Testis (tissue), 3 donors: ENCODE results near the gene SHLD1. TPM values are rescaled to one million over a fixed set of nuclear protein-coding genes. Genes with fewer than 3 reads are reported as not detected.

Experiments
- DNase-seq: peaks from one replicate; pipeline ENCODE4 v3.0.0-alpha.2; 2019
- H3K27ac ChIP-seq, 2 donors: fragments of 200-600 bp; sonication (generic); one replicate each; pipeline ENCODE4 v1.5.1; 2019
- H3K27me3 ChIP-seq: fragments of 200-600 bp; sonication (generic); one replicate; pipeline ENCODE4 v1.5.1; 2019
- H3K36me3 ChIP-seq: fragments of 200-600 bp; sonication (generic); one replicate; pipeline ENCODE4 v1.5.1; 2017; ENCODE audit warnings: low read depth; ENCODE audit errors: missing control alignments
- H3K4me1 ChIP-seq: fragments of 200-600 bp; sonication (generic); one replicate; pipeline ENCODE4 v1.5.1; 2019
- H3K4me3 ChIP-seq, 2 donors: fragments of 200-600 bp; sonication (generic); one replicate each; pipeline ENCODE4 v1.5.1; 2017 to 2019
- H3K9me3 ChIP-seq: fragments of 200-600 bp; sonication (generic); one replicate; pipeline ENCODE4 v1.5.1; 2017
- CTCF ChIP-seq, 3 experiments: fragments of 450-650 bp in 2 of 3; fragments of 200-600 bp in 1 of 3; sonication (generic) in 1 of 3; IDR thresholded peaks; one replicate each; pipeline ENCODE4 v1.5.1; 2016 to 2019; ENCODE audit warnings: antibody characterized with exemption in 3 of 3, mild to moderate bottlenecking in 2 of 3, moderate library complexity in 1 of 3
- POLR2A ChIP-seq: fragments of 450-650 bp; IDR thresholded peaks from one replicate; pipeline ENCODE4 v1.6.1; 2017; ENCODE audit warnings: antibody characterized with exemption, mild to moderate bottlenecking, moderate library complexity
- WGBS, 2 donors: methylation state at CpG; one replicate each; pipeline ENCODE4 v1.1.5; 2018; 5-methylcytosine and 5-hydroxymethylcytosine counted together
- intact Hi-C: fragments of 100-400 bp; cut with DNase I; formaldehyde crosslinking; loops from one replicate; pipeline ENCODE4 v1.15.1; 2023; ENCODE audit warnings: low total_unique reads
- polyA plus RNA-seq: library from polyadenylated mRNA; stranded (reverse); fragments of 350-450 nt; fragmentation: Illumina TruSeq; extraction: RNeasy Lipid Tissue Mini Kit (QIAGEN cat#74804); gene quantifications from one replicate; pipeline ENCODE4 v1.2.3, GENCODE V29; 2014; ENCODE audit warnings: low read depth, low replicate concordance; ENCODE audit not compliant: insufficient read depth
- total RNA-seq, 2 donors: library from RNA; depleted of rRNA; stranded (reverse); fragments of >200 nt; gene quantifications; one replicate each; pipeline ENCODE4 v1.2.3, GENCODE V29; 2016

SHLD1 gene
- total and polyA plus RNA-seq, 3 donors from 2014 or later = 2.2 to 6.0 (median 5.4) TPM

DNA sequence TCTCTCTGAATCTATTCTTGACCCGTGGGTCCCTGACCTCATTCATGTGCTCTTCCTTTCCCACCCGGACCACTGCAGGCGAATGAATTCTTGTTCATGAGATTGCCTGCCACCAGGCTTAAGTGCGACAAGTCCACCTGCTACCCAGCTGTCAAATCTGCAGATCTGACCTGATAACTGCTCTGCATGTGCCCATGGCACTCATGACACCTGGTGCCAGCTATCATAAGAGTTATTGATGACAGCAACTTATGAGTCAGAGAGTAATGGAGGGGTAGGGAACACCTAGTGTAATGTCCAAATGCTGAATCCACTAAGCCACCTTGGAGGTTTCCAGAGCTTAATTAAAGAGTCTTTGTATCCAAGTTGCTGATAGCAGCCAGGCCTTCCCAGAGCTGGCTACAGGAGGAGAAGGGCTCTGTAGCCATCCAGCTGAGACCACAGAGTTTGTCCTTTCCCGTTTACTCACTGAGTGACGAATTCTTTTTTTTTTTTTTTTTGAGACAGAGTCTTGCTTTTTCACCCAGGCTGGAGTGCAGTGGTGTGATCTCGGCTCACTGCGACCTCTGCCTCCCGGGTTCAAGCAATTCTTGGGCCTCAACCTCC is 17.4 kb downstream of the SHLD1 start:
- TF ChIP-seq POLR2A = no peak
- intact Hi-C loops = no loop called here
- peak; percentile 60 for DNase-seq
- no peak overlapping the region for H3K4me3 ChIP-seq
- H3K9me3 ChIP-seq = no peaks in the 10 kb centered on the region
- H3K36me3 ChIP-seq = no peaks in the 10 kb centered on the region
- no peaks in the 10 kb centered on the region for H3K27me3 ChIP-seq
- 81 to 92% methylated on average over 9 of the region's 9 CpGs for WGBS, 2 donors
- no peak overlapping the region for H3K27ac ChIP-seq
- no peaks in the 10 kb centered on the region for H3K4me1 ChIP-seq

GRCh38 chr20:5770231-5770986 is 20.2 kb downstream of the SHLD1 start:
- intact Hi-C loops = no loop called here
- DNase-seq = no peak
- Histone ChIP-seq H3K27ac (no peak overlapping the region), H3K4me1 (no peaks in the 10 kb centered on the region), H3K9me3 (no peaks in the 10 kb centered on the region), H3K4me3 (no peak overlapping the region), H3K27me3 (no peaks in the 10 kb centered on the region), H3K36me3 (no peaks in the 10 kb centered on the region)
- WGBS, 2 donors = 95% methylated on average over 3 of the region's 3 CpGs
- no peak for TF ChIP-seq CTCF (IDR thresholded peaks at IDR 0.05)
- no peak for TF ChIP-seq POLR2A

DNA sequence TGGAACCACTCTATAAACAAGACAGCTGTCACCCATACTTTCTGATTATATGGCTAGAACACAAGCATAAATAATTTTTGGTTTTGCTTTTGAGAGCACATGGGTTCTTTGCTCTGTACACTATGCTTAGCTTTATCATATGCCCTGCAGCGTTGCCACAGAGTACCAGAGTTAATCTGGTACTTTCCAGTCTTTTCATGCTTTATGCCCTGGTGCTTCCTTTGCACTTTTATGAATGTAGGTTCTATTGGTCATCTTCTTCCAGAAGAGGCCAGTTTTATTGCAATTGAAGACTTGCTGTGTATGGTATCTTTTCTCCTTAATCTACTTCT is 20.8 kb downstream of the SHLD1 start:
- TF ChIP-seq POLR2A (no peak), CTCF (IDR thresholded peaks at IDR 0.05) (no peak)
- Histone ChIP-seq H3K36me3 (no peaks in the 10 kb centered on the region), H3K4me1 (no peaks in the 10 kb centered on the region), H3K4me3 (no peak overlapping the region), H3K27me3 (no peaks in the 10 kb centered on the region), H3K27ac (no peak overlapping the region), H3K9me3 (no peaks in the 10 kb centered on the region)
- intact Hi-C loops = no loop called here
- DNase-seq = no peak
- WGBS, 2 donors = 90 to 100% methylated on average over 1 of the region's 1 CpG

- WGBS, 2 donors = 72 to 88% methylated on average over 5 of the region's 5 CpGs
- Histone ChIP-seq H3K4me3 (no peak overlapping the region), H3K27ac (no peak overlapping the region), H3K36me3 (no peaks in the 10 kb centered on the region), H3K27me3 (no peaks in the 10 kb centered on the region), H3K4me1 (no peaks in the 10 kb centered on the region), H3K9me3 (no peaks in the 10 kb centered on the region)
- TF ChIP-seq CTCF (IDR thresholded peaks at IDR 0.05) = no peak
- TF ChIP-seq POLR2A = no peak
- no peak for DNase-seq
- intact Hi-C loops = no loop called here
Measured at GRCh38 chr20:5772704-5773103, 22.5 kb downstream of the SHLD1 start.

- DNase-seq = no peak
- WGBS, 2 donors = 90 to 93% methylated on average over 8 of the region's 8 CpGs
- Histone ChIP-seq H3K4me1 (no peaks in the 10 kb centered on the region), H3K36me3 (no peaks in the 10 kb centered on the region), H3K9me3 (no peaks in the 10 kb centered on the region), H3K27ac (no peak overlapping the region), H3K4me3 (no peak overlapping the region), H3K27me3 (no peaks in the 10 kb centered on the region)
- intact Hi-C loops = no loop called here
- no peak for TF ChIP-seq POLR2A
- no peak for TF ChIP-seq CTCF (IDR thresholded peaks at IDR 0.05)
Measured at GRCh38 chr20:5773589-5773988, 23.4 kb downstream of the SHLD1 start.
